ENCODE measurements around the gene SPDYE6.
"Not testable (repeated sequence)": the region's sequence is repeated elsewhere in the genome, so short reads cannot be mapped to it uniquely, and the experiment has no call there.

The SPDYE6 gene

GRCh38 chr7:102365390-102365789 is 9.1 kb upstream of the SPDYE6 start:
- H3K9me3 ChIP-seq (ENCODE audit: insufficient read depth, low read length); H4K20me1 ChIP-seq (ENCODE audit: low read depth, low read length); H2AFZ ChIP-seq (ENCODE audit: low read depth, low read length, severe bottlenecking); H3F3A ChIP-seq (ENCODE audit: insufficient read depth); H3K27ac ChIP-seq (ENCODE audit: low read depth, low read length); H3K9me2 ChIP-seq (replicated peaks; ENCODE audit: insufficient read depth, low read length); H3K4me3 ChIP-seq (ENCODE audit: insufficient read depth, low read length, poor library complexity, severe bottlenecking); H3K27me3 ChIP-seq (ENCODE audit: low read length): not testable (repeated sequence)
- Histone ChIP-seq H3K36me3 (ENCODE audit: low read length) (peaks cover 17% of the 10 kb centered on the region), H3K9ac (ENCODE audit: low read length) (0 out of 2 replicates have a peak overlapping the region, but pooled peaks have one; percentile 96), H3K79me2 (ENCODE audit: insufficient read depth, low read length) (peaks cover 53% of the 10 kb centered on the region), H3K4me2 (ENCODE audit: low read depth, low read length, poor library complexity, severe bottlenecking) (peak overlapping the region; percentile 46)

- not testable (repeated sequence) for H4K20me1 ChIP-seq (ENCODE audit: low read depth, low read length); H3K9me2 ChIP-seq (replicated peaks; ENCODE audit: insufficient read depth, low read length); H2AFZ ChIP-seq (ENCODE audit: low read depth, low read length, severe bottlenecking); H3K27me3 ChIP-seq (ENCODE audit: low read length); H3K9me3 ChIP-seq (ENCODE audit: insufficient read depth, low read length); H3F3A ChIP-seq (ENCODE audit: insufficient read depth)
- peaks cover 43% of the 10 kb centered on the region for H3K79me2 ChIP-seq (ENCODE audit: insufficient read depth, low read length)
- H3K9ac ChIP-seq (ENCODE audit: low read length) = peak overlapping the region; percentile 96
- H3K4me2 ChIP-seq (ENCODE audit: low read depth, low read length, poor library complexity, severe bottlenecking) = peak overlapping the region; percentile 39
- peaks cover 12% of the 10 kb centered on the region for H3K36me3 ChIP-seq (ENCODE audit: low read length)
- peak overlapping the region; percentile 60 for H3K27ac ChIP-seq (ENCODE audit: low read depth, low read length)
- peak overlapping the region; percentile 56 for H3K4me3 ChIP-seq (ENCODE audit: insufficient read depth, low read length, poor library complexity, severe bottlenecking)
Observed at GRCh38 chr7:102364394-102364886, 8.2 kb upstream of the SPDYE6 start.

GRCh38 chr7:102363549-102364393 is 7.5 kb upstream of the SPDYE6 start:
- H2AFZ ChIP-seq (ENCODE audit: low read depth, low read length, severe bottlenecking); H3K9me2 ChIP-seq (replicated peaks; ENCODE audit: insufficient read depth, low read length); H4K20me1 ChIP-seq (ENCODE audit: low read depth, low read length); H3F3A ChIP-seq (ENCODE audit: insufficient read depth); H3K9me3 ChIP-seq (ENCODE audit: insufficient read depth, low read length); H3K27me3 ChIP-seq (ENCODE audit: low read length): not testable (repeated sequence)
- Histone ChIP-seq H3K79me2 (ENCODE audit: insufficient read depth, low read length) (peaks cover 41% of the 10 kb centered on the region), H3K9ac (ENCODE audit: low read length) (peak overlapping the region; percentile 96), H3K27ac (ENCODE audit: low read depth, low read length) (peak overlapping the region; percentile 60), H3K4me2 (ENCODE audit: low read depth, low read length, poor library complexity, severe bottlenecking) (peak overlapping the region; percentile 45), H3K4me3 (ENCODE audit: insufficient read depth, low read length, poor library complexity, severe bottlenecking) (peak overlapping the region; percentile 56), H3K36me3 (ENCODE audit: low read length) (peaks cover 11% of the 10 kb centered on the region)

- H3K27me3 ChIP-seq (ENCODE audit: low read length); H3K4me3 ChIP-seq (ENCODE audit: insufficient read depth, low read length, poor library complexity, severe bottlenecking); H3K9me3 ChIP-seq (ENCODE audit: insufficient read depth, low read length); H3K4me2 ChIP-seq (ENCODE audit: low read depth, low read length, poor library complexity, severe bottlenecking); H2AFZ ChIP-seq (ENCODE audit: low read depth, low read length, severe bottlenecking); H3K9ac ChIP-seq (ENCODE audit: low read length); H3K36me3 ChIP-seq (ENCODE audit: low read length); H3F3A ChIP-seq (ENCODE audit: insufficient read depth); H4K20me1 ChIP-seq (ENCODE audit: low read depth, low read length); H3K27ac ChIP-seq (ENCODE audit: low read depth, low read length); H3K79me2 ChIP-seq (ENCODE audit: insufficient read depth, low read length); H3K9me2 ChIP-seq (replicated peaks; ENCODE audit: insufficient read depth, low read length): not testable (repeated sequence)
Observed at GRCh38 chr7:102346983-102347382, 9.3 kb downstream of the SPDYE6 start.

GRCh38 chr7:102340599-102341368 is 15.5 kb downstream of the SPDYE6 start:
- Histone ChIP-seq H3K9ac (ENCODE audit: low read length) (peak overlapping the region; percentile 38; the same call in 1 of the 2 replicates), H3K4me2 (ENCODE audit: low read depth, low read length, poor library complexity, severe bottlenecking) (peak overlapping the region; percentile 96), H3K79me2 (ENCODE audit: insufficient read depth, low read length) (peaks cover 17% of the 10 kb centered on the region; the same call in 1 of the 2 replicates), H3F3A (ENCODE audit: insufficient read depth) (peaks cover 25% of the 10 kb centered on the region), H3K27ac (ENCODE audit: low read depth, low read length) (peak overlapping the region; percentile 98), H3K4me3 (ENCODE audit: insufficient read depth, low read length, poor library complexity, severe bottlenecking) (peak overlapping the region; percentile 8)
- H3K9me2 ChIP-seq (replicated peaks; ENCODE audit: insufficient read depth, low read length); H3K9me3 ChIP-seq (ENCODE audit: insufficient read depth, low read length); H3K27me3 ChIP-seq (ENCODE audit: low read length); H3K36me3 ChIP-seq (ENCODE audit: low read length); H4K20me1 ChIP-seq (ENCODE audit: low read depth, low read length); H2AFZ ChIP-seq (ENCODE audit: low read depth, low read length, severe bottlenecking): not testable (repeated sequence)

- peak overlapping the region; percentile 66 for H3K4me3 ChIP-seq (ENCODE audit: insufficient read depth, low read length, poor library complexity, severe bottlenecking)
- peak overlapping the region; percentile 96 for H3K4me2 ChIP-seq (ENCODE audit: low read depth, low read length, poor library complexity, severe bottlenecking)
Observed at GRCh38 chr7:102337420-102337819, 18.8 kb downstream of the SPDYE6 start.

GRCh38 chr7:102337002-102337401 is 19.2 kb downstream of the SPDYE6 start:
- not testable (repeated sequence) for H3K9me2 ChIP-seq (replicated peaks; ENCODE audit: insufficient read depth, low read length); H3K9me3 ChIP-seq (ENCODE audit: insufficient read depth, low read length); H2AFZ ChIP-seq (ENCODE audit: low read depth, low read length, severe bottlenecking); H3K27me3 ChIP-seq (ENCODE audit: low read length); H3K36me3 ChIP-seq (ENCODE audit: low read length); H4K20me1 ChIP-seq (ENCODE audit: low read depth, low read length)
- peaks cover 53% of the 10 kb centered on the region for H3F3A ChIP-seq (ENCODE audit: insufficient read depth)
- peak overlapping the region; percentile 98 for H3K27ac ChIP-seq (ENCODE audit: low read depth, low read length)
- peak overlapping the region; percentile 96 for H3K4me2 ChIP-seq (ENCODE audit: low read depth, low read length, poor library complexity, severe bottlenecking)
- H3K9ac ChIP-seq (ENCODE audit: low read length) = peak overlapping the region; percentile 59
- peaks cover 10% of the 10 kb centered on the region; the same call in 1 of the 2 replicates for H3K79me2 ChIP-seq (ENCODE audit: insufficient read depth, low read length)
- peak overlapping the region; percentile 66 for H3K4me3 ChIP-seq (ENCODE audit: insufficient read depth, low read length, poor library complexity, severe bottlenecking)

More at GRCh38 chr7:102337420-102337819, 18.8 kb downstream of the SPDYE6 start:
- H3K79me2 ChIP-seq (ENCODE audit: insufficient read depth, low read length) = peaks cover 13% of the 10 kb centered on the region; the same call in 1 of the 2 replicates
- H3K9ac ChIP-seq (ENCODE audit: low read length) = peak overlapping the region; percentile 59
- not testable (repeated sequence) for H3K27me3 ChIP-seq (ENCODE audit: low read length); H3K36me3 ChIP-seq (ENCODE audit: low read length); H3K9me2 ChIP-seq (replicated peaks; ENCODE audit: insufficient read depth, low read length); H4K20me1 ChIP-seq (ENCODE audit: low read depth, low read length); H3K9me3 ChIP-seq (ENCODE audit: insufficient read depth, low read length); H2AFZ ChIP-seq (ENCODE audit: low read depth, low read length, severe bottlenecking)
- peaks cover 50% of the 10 kb centered on the region for H3F3A ChIP-seq (ENCODE audit: insufficient read depth)
- H3K27ac ChIP-seq (ENCODE audit: low read depth, low read length) = peak overlapping the region; percentile 98

All from SU-DHL-6 (cell line).